ENCODE data around the gene ESPN.

- TF ChIP-seq CTCF (optimal IDR thresholded peaks at IDR 0.05 in 1 of 3, IDR thresholded peaks at IDR 0.05 in 1 of 3, conservative IDR thresholded peaks at IDR 0.05 in 1 of 3; ENCODE audit: extremely low read depth in 1 of 3, insufficient read depth in 2 of 3, low read length in 3 of 3), result no peak
- TF ChIP-seq EZH2 (IDR thresholded peaks at IDR 0.05; ENCODE audit: low read length), result no peak
These were observed 38.1 kb upstream of the ESPN start for GRCh38 chr1:6386371-6386949.
